GM19397 (cell line): ENCODE measurements around the gene PLA2G4E.

Experiments used
- ATAC-seq: cut with Tn5 transposase; IDR thresholded peaks from one replicate; pipeline ENCODE4 v1.9.1; 2021; ENCODE audit warnings: mild to moderate bottlenecking, moderate library complexity; ENCODE audit not compliant: unreplicated experiment

The PLA2G4E gene

GRCh38 chr15:41993472-41994170 is 27.2 kb downstream of the PLA2G4E start:
- ATAC-seq, result no peak

- ATAC-seq, result no peak
Measured at GRCh38 chr15:41992803-41993190, 28.0 kb downstream of the PLA2G4E start.

GRCh38 chr15:41992151-41992802 is 28.6 kb downstream of the PLA2G4E start:
- no peak for ATAC-seq

GRCh38 chr15:41990691-41991090 is 30.2 kb downstream of the PLA2G4E start:
- no peak for ATAC-seq

DNA sequence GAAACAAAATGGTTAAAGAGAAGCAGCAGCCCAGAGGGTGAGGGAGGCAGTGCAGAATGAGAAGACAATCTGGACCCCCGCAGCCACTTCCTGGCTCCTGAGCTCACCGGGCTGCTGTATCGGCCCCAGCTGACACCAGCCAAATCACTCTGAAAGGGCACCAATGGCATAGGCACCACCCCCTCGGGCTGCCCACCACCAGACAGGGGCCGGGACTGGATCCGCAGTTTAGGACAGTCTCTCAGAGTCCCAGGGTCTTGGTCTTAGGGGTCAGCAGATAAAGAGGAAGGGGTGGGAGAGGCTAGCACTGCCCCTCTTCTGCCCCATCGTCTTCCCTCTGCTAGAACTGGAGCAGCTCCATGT is 30.6 kb downstream of the PLA2G4E start:
- ATAC-seq, result no peak

- peak; percentile 53 for ATAC-seq
Measured at GRCh38 chr15:41989573-41990242, 31.1 kb downstream of the PLA2G4E start.

DNA sequence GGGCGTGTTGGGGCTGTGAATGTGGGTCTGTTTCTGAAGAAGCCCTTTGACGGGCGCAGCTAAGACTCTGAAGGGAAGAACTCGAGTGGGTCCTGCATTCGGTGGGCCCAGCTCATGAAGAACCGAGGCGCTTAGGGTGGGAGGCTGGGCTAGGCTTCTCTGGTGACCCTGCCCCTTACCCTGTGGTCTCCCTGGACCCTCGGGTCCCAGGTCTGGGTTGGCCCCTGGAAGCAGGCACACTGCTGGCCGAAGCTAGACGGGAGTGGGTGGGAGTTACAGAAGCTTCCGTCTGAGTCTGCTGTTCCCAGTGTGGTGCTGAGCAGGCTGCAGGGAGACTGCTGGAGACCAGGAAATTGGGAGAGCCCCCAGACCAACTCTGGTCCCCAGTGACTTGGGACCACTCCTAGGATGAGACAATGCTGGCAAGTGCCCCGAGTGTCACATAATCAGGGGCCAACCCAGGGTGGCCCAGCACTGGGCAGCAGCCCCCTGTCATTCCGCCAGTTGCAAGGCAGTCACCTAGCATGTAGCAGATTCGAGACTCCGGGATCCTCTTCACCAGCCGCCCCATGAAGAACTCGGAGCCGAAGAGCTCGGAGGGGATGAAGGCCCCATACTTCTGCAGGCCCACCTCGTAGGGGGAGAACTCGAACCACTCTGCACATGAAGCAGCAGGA is 31.8 kb downstream of the PLA2G4E start:
- no peak for ATAC-seq

DNA sequence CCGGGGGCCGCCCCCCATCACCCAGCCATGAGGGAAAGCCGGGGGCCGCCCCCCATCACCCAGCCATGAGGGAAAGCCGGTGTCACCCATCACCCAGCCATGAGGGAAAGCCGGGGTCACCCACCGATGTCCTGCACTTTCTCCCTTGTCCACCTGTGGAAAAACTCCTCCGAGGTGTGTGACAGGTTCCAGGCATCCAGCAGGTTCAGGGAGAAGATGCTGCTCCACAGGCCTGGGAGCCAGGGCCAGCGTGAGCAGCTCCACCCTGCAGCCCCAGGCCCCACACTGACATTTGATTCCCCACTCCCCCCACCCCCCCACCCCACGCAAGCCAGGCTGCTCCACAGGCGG is 32.9 kb downstream of the PLA2G4E start:
- no peak for ATAC-seq

DNA sequence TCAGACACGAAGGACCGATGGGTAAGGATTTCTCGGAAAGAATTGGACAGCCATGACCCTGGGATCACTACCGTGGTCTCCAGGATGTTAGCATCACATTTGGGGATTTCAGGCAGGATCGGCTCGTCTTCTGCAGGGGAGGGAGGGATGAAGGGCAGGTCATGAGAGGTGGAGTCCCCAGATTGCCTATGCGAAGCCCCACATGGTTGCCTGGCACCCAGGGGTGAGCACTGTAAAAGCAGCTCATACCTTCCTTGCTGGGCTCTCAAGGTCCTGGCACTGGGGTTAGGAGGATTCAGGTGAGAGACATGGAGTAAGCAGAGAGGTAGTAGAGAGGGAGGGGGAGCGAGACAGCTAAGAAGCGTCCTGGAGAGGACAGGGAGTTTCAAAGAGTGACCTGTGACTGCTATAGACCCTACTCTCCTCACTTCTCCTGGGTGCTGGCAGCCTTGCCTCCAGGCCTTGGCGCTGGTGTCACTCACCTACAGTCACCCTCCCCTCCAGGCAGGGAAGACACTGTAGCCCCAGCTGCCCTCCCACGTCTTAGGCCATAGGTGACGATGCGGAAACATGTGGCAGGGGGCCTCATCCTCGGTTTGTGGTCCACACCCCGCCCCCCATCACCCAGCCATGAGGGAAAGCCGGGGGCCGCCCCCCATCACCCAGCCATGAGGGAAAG is 33.5 kb downstream of the PLA2G4E start:
- no peak for ATAC-seq

- ATAC-seq, result no peak
Measured at GRCh38 chr15:41985236-41986160, 35.3 kb downstream of the PLA2G4E start.

GRCh38 chr15:41984622-41985021 is 36.2 kb downstream of the PLA2G4E start:
- ATAC-seq, result no peak

DNA sequence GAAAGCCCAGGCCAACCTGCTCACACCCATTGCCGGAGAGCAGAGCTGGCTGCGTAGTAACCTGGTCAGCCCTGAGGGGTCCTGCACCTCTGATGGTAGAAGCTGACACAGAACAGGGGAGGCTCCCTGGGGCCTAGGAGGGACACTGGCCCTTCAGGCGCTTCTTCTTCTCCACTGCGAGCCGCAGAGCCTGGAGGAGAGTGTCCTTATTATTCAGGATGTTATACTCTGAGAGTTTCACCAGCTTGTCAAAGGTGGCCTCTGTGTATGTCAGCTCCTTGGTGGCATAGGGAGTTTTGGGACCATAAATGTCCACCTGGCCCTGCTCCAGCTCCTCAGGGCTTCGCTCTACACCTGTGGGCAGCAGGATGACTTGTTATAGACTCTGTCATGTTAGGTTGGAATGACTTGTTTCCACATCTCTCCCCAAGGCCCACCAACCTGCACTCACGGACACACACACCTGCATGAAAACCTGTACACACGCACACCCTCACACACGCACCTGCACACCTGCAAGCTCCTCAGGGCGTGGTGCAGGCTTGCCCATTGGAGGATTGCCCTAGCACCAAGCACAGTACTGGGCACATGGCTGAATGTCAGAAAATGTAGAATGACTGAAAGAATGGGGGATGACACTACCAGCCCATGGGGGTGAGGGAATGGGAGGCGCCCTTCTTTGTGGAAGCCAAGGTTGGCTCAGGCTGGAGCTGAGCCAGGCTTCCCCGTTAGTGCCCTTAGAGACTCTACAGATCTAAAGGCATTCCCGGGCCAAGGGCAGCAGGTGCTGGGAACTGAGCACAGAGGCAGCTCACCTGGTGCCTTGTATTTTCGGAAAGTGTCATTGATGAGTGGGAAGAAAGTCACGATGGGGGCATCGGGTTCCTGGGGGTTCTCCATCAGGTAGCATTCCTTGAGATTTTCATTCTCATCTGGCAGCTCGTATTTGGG is 36.9 kb downstream of the PLA2G4E start:
- no peak for ATAC-seq

- ATAC-seq, result no peak
Measured at GRCh38 chr15:41983221-41983620, 37.6 kb downstream of the PLA2G4E start.

- ATAC-seq, result no peak
Measured at GRCh38 chr15:41982133-41982930, 38.5 kb downstream of the PLA2G4E start.

DNA sequence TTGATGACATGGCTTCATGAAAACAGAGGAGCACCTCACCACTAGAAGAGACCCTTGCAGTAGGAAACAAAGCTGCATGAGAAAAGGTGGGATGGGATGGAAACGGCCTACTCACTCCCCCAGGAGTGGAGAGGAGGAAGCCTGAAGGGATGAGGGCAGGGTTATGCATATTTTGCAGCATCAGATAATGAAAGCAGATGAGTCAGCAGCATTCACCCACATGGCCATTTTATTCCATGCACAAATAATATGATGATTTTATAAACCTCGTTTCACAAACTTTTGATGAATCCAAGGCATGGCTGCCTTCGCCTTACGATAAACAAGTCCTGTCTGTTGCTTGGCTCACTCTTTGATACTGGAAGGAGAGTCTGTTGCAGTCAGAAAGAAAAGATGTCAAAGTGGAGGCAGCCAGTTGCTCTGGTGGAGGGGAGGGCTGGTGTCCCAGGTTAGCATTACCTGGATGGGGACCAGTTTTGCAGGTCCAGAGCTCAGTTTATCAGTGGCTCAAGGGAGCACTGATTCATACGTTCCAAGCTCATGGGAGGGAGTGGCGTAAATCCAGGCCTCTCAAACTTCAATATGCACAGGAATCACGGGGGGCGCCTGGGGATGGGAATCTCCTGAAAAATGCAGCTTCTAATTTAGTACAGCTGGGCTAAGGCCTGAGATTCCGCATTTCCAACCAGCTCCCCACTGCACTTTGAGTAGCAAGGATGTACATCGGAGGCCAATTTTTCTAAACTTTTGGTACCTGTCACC is 39.3 kb downstream of the PLA2G4E start:
- ATAC-seq, result no peak

- no peak for ATAC-seq
Measured at GRCh38 chr15:41980654-41981323, 40.1 kb downstream of the PLA2G4E start.
